ENCODE measurements around the gene LSM14B. TPM values are rescaled to one million over a fixed set of nuclear protein-coding genes. Genes with fewer than 3 reads are reported as not detected.

Gene LSM14B
- total RNA-seq, 2 experiments from 2014 or later: 34.5 to 35.7 TPM

DNA sequence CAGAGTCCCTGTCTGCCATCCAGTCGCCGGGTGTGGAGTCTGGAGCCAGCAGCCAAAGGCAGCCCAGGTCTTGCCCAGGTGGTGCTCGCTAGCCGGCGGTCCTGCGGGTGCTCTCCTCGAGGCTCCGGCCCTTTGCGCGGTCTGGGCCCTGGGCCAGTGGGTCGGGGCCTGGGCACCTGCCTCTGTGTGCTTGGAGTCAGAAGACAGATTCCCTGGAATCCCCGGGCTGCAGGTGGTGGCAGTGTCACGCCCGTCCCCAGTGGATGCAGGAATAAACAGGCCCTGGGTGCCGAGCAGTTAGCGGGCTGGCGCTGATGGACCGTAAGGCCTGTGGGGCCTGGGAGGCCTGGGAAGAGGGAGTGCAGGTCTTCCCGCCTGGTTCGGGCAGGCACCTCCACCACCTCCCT is 26.6 kb downstream of the LSM14B start:
- POLR2A ChIA-PET: no interaction called here
- Histone ChIP-seq H3K27me3 (ENCODE audit: control insufficient read depth in 1 of 2, insufficient read depth in 2 of 2, low read length in 2 of 2) (no peaks in the 10 kb centered on the region), H3K9me3 (ENCODE audit: control insufficient read depth in 1 of 2, insufficient read depth in 1 of 2, low read length in 2 of 2) (peaks cover 0 to 20% of the 10 kb centered on the region in 2 experiments), H3K27ac (ENCODE audit: low read depth in 1 of 2, low read length in 2 of 2) (no peak overlapping the region), H3K4me3 (ENCODE audit: low read length) (no peak overlapping the region), H3K4me1 (ENCODE audit: insufficient read depth, low read length) (peaks cover 32% of the 10 kb centered on the region), H3K36me3 (ENCODE audit: insufficient read depth, low read length) (peaks cover 11% of the 10 kb centered on the region)
- Mint-ChIP-seq H3K27me3 (no peaks in the 10 kb centered on the region), H3K9me3 (no peaks in the 10 kb centered on the region), H3K4me1 (ENCODE audit: low read depth) (peaks cover 43% of the 10 kb centered on the region), H3K27ac (no peak overlapping the region), H3K36me3 (ENCODE audit: low read depth) (peaks cover 24% of the 10 kb centered on the region), H3K4me3 (no peak overlapping the region)
- CTCF ChIA-PET: no interaction called here
- intact Hi-C loops (cut with DNase I, micrococcal nuclease): no loop called here
- TF ChIP-seq, protein P1, sequence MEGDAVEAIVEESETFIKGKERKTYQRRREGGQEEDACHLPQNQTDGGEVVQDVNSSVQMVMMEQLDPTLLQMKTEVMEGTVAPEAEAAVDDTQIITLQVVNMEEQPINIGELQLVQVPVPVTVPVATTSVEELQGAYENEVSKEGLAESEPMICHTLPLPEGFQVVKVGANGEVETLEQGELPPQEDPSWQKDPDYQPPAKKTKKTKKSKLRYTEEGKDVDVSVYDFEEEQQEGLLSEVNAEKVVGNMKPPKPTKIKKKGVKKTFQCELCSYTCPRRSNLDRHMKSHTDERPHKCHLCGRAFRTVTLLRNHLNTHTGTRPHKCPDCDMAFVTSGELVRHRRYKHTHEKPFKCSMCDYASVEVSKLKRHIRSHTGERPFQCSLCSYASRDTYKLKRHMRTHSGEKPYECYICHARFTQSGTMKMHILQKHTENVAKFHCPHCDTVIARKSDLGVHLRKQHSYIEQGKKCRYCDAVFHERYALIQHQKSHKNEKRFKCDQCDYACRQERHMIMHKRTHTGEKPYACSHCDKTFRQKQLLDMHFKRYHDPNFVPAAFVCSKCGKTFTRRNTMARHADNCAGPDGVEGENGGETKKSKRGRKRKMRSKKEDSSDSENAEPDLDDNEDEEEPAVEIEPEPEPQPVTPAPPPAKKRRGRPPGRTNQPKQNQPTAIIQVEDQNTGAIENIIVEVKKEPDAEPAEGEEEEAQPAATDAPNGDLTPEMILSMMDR (IDR thresholded peaks at IDR 0.05): no peak
- DNase-seq (no peak), ATAC-seq (ENCODE audit: poor library complexity) (no peak)

DNA sequence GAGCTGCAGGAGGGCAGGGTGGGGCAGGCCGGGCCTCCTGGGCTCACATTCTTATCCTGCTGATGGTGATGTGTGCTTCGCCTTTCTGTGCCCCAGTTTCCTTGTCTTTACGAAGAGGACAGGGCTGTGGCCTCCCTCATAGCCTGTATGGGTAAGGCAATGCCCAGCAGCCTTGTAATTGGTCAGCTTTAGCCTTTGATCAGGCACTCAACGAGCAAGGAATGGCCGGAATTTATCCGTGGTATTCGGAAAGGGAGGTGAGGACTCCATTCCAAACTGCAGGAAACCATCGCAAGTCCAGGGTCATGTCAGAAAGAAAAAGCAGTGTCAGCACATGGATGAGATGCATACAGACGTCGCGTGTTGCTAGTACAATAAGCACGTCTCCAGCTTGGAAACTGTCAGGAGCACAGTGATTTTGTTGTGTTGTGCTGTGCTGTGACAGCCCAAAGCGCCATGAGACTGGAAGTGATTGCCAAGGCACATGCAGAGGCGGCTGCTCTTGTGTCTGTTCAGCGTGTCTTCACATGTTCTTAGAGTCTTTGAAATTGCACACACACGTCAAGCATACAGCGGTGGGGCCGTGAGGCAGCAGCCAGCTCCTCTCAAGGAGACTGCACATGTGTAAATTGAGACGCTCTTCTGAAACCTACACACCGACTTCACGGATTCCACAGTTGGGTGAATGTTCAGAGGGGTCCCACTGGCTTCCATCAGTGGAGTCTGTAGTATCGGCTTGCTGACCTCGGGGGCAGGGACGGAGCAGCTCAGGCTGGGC is 27.4 kb downstream of the LSM14B start:
- H3K4me3 Mint-ChIP-seq: no peak overlapping the region
- ChIA-PET POLR2A (interaction anchor here (1.0 kb wide), 1 partner anchor 83 kb away, joined by 3 read pairs; no protein-coding TSS in a partner anchor), CTCF (no interaction called here)
- ATAC-seq (ENCODE audit: poor library complexity) (no peak), DNase-seq (no peak)
- Histone ChIP-seq H3K36me3 (ENCODE audit: insufficient read depth, low read length) (peaks cover 14% of the 10 kb centered on the region), H3K27ac (ENCODE audit: low read depth in 1 of 2, low read length in 2 of 2) (no peak overlapping the region), H3K4me1 (ENCODE audit: insufficient read depth, low read length) (peaks cover 27% of the 10 kb centered on the region), H3K4me3 (ENCODE audit: low read length) (no peak overlapping the region), H3K27me3 (ENCODE audit: control insufficient read depth in 1 of 2, insufficient read depth in 2 of 2, low read length in 2 of 2) (no peaks in the 10 kb centered on the region), H3K9me3 (ENCODE audit: control insufficient read depth in 1 of 2, insufficient read depth in 1 of 2, low read length in 2 of 2) (peaks cover 0 to 20% of the 10 kb centered on the region in 2 experiments)
- no peaks in the 10 kb centered on the region for H3K9me3 Mint-ChIP-seq
- peaks cover 41% of the 10 kb centered on the region for H3K4me1 Mint-ChIP-seq (ENCODE audit: low read depth)
- H3K36me3 Mint-ChIP-seq (ENCODE audit: low read depth): peaks cover 24% of the 10 kb centered on the region
- intact Hi-C loops (cut with DNase I, micrococcal nuclease): no loop called here
- TF ChIP-seq, protein P1 (IDR thresholded peaks at IDR 0.05): no peak
- no peak overlapping the region for H3K27ac Mint-ChIP-seq
- no peaks in the 10 kb centered on the region for H3K27me3 Mint-ChIP-seq

DNA sequence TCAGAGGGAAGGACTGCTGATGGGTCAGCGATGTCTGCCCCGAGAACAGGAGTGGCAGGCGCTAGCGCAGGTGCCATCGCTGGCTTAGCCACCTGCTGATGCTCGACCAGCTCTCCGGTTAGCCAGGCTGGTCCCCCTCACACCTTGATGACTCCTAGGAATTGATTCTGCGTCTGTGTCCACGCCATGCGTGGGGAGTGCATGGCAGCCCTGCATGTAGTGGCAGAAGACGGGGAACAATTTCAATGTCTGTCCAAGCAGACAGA is 28.0 kb downstream of the LSM14B start:
- H3K4me1 Mint-ChIP-seq (ENCODE audit: low read depth): peaks cover 36% of the 10 kb centered on the region
- no peaks in the 10 kb centered on the region for H3K27me3 Mint-ChIP-seq
- TF ChIP-seq, protein P1 (IDR thresholded peaks at IDR 0.05): no peak
- intact Hi-C loops (cut with DNase I, micrococcal nuclease): no loop called here
- ChIA-PET CTCF (no interaction called here), POLR2A (interaction anchor here (1.0 kb wide), 1 partner anchor 84 kb away, joined by 3 read pairs; no protein-coding TSS in a partner anchor)
- Histone ChIP-seq H3K9me3 (ENCODE audit: control insufficient read depth in 1 of 2, insufficient read depth in 1 of 2, low read length in 2 of 2) (peaks cover 0 to 20% of the 10 kb centered on the region in 2 experiments), H3K27ac (ENCODE audit: low read depth in 1 of 2, low read length in 2 of 2) (no peak overlapping the region), H3K4me1 (ENCODE audit: insufficient read depth, low read length) (peaks cover 22% of the 10 kb centered on the region), H3K36me3 (ENCODE audit: insufficient read depth, low read length) (peaks cover 16% of the 10 kb centered on the region), H3K27me3 (ENCODE audit: control insufficient read depth in 1 of 2, insufficient read depth in 2 of 2, low read length in 2 of 2) (no peaks in the 10 kb centered on the region), H3K4me3 (ENCODE audit: low read length) (no peak overlapping the region)
- no peaks in the 10 kb centered on the region for H3K9me3 Mint-ChIP-seq
- no peak overlapping the region for H3K4me3 Mint-ChIP-seq
- peaks cover 24% of the 10 kb centered on the region for H3K36me3 Mint-ChIP-seq (ENCODE audit: low read depth)
- DNase-seq: no peak
- no peak overlapping the region for H3K27ac Mint-ChIP-seq
- ATAC-seq (ENCODE audit: poor library complexity): no peak
